Pancreas (tissue), 10 donors: ENCODE data around the gene DNM1. TPM values are rescaled to one million over a fixed set of nuclear protein-coding genes. Genes with fewer than 3 reads are reported as not detected.

ENCODE experiments used
- ATAC-seq, 4 donors: fragments of 200-7000 bp; cut with Tn5 transposase; one replicate each; pipeline versions ENCODE4 v1.8.0 to v1.9.1; 2020; ENCODE audit warnings: mild to moderate bottlenecking in 4 of 4, moderate library complexity in 4 of 4
- DNase-seq, 6 donors: peaks; one replicate each; pipeline ENCODE4 v3.0.0-alpha.2; 2020
- FAIRE-seq: peaks from 2 replicates; lab custom pipeline; 2012; peaks lifted over from hg19 to GRCh38; lab: Jason Lieb, UNC
- H3K27ac ChIP-seq, 4 donors: fragments of 200-600 bp; sonication (generic); 1 replicate in 3 of 4; 2 replicates in 1 of 4; pipeline versions ENCODE4 v1.5.0 to v1.8.0; 2020
- H3K27me3 ChIP-seq, 4 donors: fragments of 200-600 bp; one replicate each; pipeline ENCODE4 v1.8.0; 2021
- H3K36me3 ChIP-seq, 3 donors: fragments of 200-600 bp; sonication (generic) in 1 of 3; one replicate each; pipeline versions ENCODE4 v1.5.0 to v1.8.0; 2020 to 2021
- H3K4me1 ChIP-seq, 3 donors: fragments of 200-600 bp; one replicate each; pipeline ENCODE4 v1.8.0; 2021
- H3K4me3 ChIP-seq, 4 donors: fragments of 200-600 bp; sonication (generic) in 2 of 4; one replicate each; pipeline versions ENCODE4 v1.5.0 to v1.8.0; 2020 to 2021
- H3K9me3 ChIP-seq, 4 donors: fragments of 200-600 bp; one replicate each; pipeline ENCODE4 v1.8.0; 2021
- CTCF ChIP-seq, 4 donors: fragments of 200-600 bp; sonication (generic) in 3 of 4; IDR thresholded peaks; one replicate each; pipeline versions ENCODE4 v1.5.0 to v1.8.0; 2021; ENCODE audit warnings: antibody characterized with exemption in 4 of 4
- WGBS, 2 donors: extraction: QIAGEN DNeasy Blood & Tissue Kit; methylation state at CpG; one replicate each; pipeline ENCODE4 v1.1.7; 2013; 5-methylcytosine and 5-hydroxymethylcytosine counted together
- intact Hi-C, 3 donors: fragments of 100-400 bp; cut with DNase I; formaldehyde crosslinking; loops; one replicate each; pipeline versions ENCODE4 v1.11.1 to v1.14.2; 2022
- polyA plus RNA-seq, 2 donors: library from polyadenylated mRNA; stranded (reverse); fragments of 200-250 nt; gene quantifications; one replicate each; pipeline ENCODE4 v1.2.3, GENCODE V29; 2013
- total RNA-seq, 6 donors: library from RNA; stranded (reverse); fragmentation: NEBNext Ultra II Directional in 4 of 6; extraction: Animal tissue kit (Norgen Biotek cat#: 25700) in 4 of 6; gene quantifications; one replicate each; pipeline versions ENCODE4 v1.2.1 to v1.2.4, GENCODE V29; 2021 to 2023
- donor health status: healthy with polysubstance abuse.
- donor health status: DM: no; HTN: no; CAD: no; lungs with moderate emphysema.
- donor health status: DM: no; HTN: no; CAD: no.
- donor health status: control.
- donor health status: control.
- donor health status: Bipolar disorder and iron deficiency.
- donor health status: DM: yes; HTN: yes; CAD: no.
- donor health status: DM: no; HTN: no; CAD: no.
- donor health status: DM: no; HTN: no; CAD: no.
- donor health status: DM: yes; HTN: yes; CAD: no.

Gene DNM1
- total and polyA plus RNA-seq, 8 donors = 5.8 to 23.1 (median 12.3) TPM

GRCh38 chr9:128259156-128259555 lies 56.0 kb downstream of the DNM1 start:
- no peak overlapping the region for H3K27ac ChIP-seq
- H3K9me3 ChIP-seq = no peaks in the 10 kb centered on the region
- intact Hi-C loops = no loop called here
- WGBS, 2 donors = 85% methylated on average over 8 to 9 of the region's 9 CpGs
- peaks cover 15 to 62% (median 48%) of the 10 kb centered on the region in 3 donors for H3K36me3 ChIP-seq
- no peaks in the 10 kb centered on the region for H3K27me3 ChIP-seq
- FAIRE-seq = no peak
- TF ChIP-seq CTCF (IDR thresholded peaks at IDR 0.05) = no peak
- no peak overlapping the region for H3K4me3 ChIP-seq
- H3K4me1 ChIP-seq = no peaks in the 10 kb centered on the region
- peak in 1 of 6 donors; percentile 38 for DNase-seq
- ATAC-seq = no peak

- Histone ChIP-seq H3K4me1 (no peaks in the 10 kb centered on the region), H3K36me3 (peaks cover 15 to 62% (median 48%) of the 10 kb centered on the region in 3 donors), H3K27ac (no peak overlapping the region), H3K9me3 (no peaks in the 10 kb centered on the region), H3K4me3 (no peak overlapping the region), H3K27me3 (no peaks in the 10 kb centered on the region)
- DNase-seq (no peak), FAIRE-seq (no peak), ATAC-seq (no peak)
- 95 to 96% methylated on average over 16 to 17 of the region's 17 CpGs for WGBS, 2 donors
- no peak for TF ChIP-seq CTCF (IDR thresholded peaks at IDR 0.05)
- intact Hi-C loops = no loop called here
Measured at GRCh38 chr9:128260340-128260739, 57.2 kb downstream of the DNM1 start.

GRCh38 chr9:128262687-128263086 lies 59.5 kb downstream of the DNM1 start:
- ATAC-seq (peak in 1 of 4 donors; percentile 17), FAIRE-seq (no peak), DNase-seq (no peak)
- no peaks in the 10 kb centered on the region for H3K4me1 ChIP-seq
- no peaks in the 10 kb centered on the region for H3K9me3 ChIP-seq
- H3K27me3 ChIP-seq = no peaks in the 10 kb centered on the region
- WGBS, 2 donors = 77 to 87% methylated on average over 4 of the region's 4 CpGs
- intact Hi-C loops = no loop called here
- no peak overlapping the region for H3K4me3 ChIP-seq
- no peak overlapping the region for H3K27ac ChIP-seq
- H3K36me3 ChIP-seq = peaks cover 19 to 61% (median 46%) of the 10 kb centered on the region in 3 donors
- TF ChIP-seq CTCF (IDR thresholded peaks at IDR 0.05) = no peak

GRCh38 chr9:128265348-128265847 lies 62.2 kb downstream of the DNM1 start:
- DNase-seq (no peak), FAIRE-seq (no peak), ATAC-seq (no peak)
- Histone ChIP-seq H3K27me3 (no peaks in the 10 kb centered on the region), H3K27ac (no peak overlapping the region), H3K4me1 (no peaks in the 10 kb centered on the region), H3K4me3 (no peak overlapping the region), H3K36me3 (peaks cover 13 to 46% (median 19%) of the 10 kb centered on the region in 3 donors), H3K9me3 (no peaks in the 10 kb centered on the region)
- WGBS, 2 donors = 88 to 92% methylated on average over 10 of the region's 10 CpGs
- TF ChIP-seq CTCF (IDR thresholded peaks at IDR 0.05) = no peak
- intact Hi-C loops = no loop called here

GRCh38 chr9:128266868-128267590 lies 63.9 kb downstream of the DNM1 start:
- ATAC-seq = no peak
- no peak for DNase-seq
- 91% methylated on average over 15 of the region's 15 CpGs for WGBS, 2 donors
- Histone ChIP-seq H3K27ac (no peak overlapping the region), H3K27me3 (no peaks in the 10 kb centered on the region), H3K9me3 (no peaks in the 10 kb centered on the region), H3K36me3 (peaks cover 4 to 30% (median 4%) of the 10 kb centered on the region in 3 donors), H3K4me3 (no peak overlapping the region), H3K4me1 (no peaks in the 10 kb centered on the region)
- FAIRE-seq = no peak
- intact Hi-C loops = no loop called here
- no peak for TF ChIP-seq CTCF (IDR thresholded peaks at IDR 0.05)
